B cell (primary cell): Measurements from ENCODE around the gene EFCAB14. TPM values are rescaled to one million over a fixed set of nuclear protein-coding genes. Genes with fewer than 3 reads are reported as not detected.

Experiments used
- ATAC-seq: fragments of 200-7000 bp; cut with Tn5 transposase; one replicate; pipeline ENCODE4 v1.10.0; 2021; ENCODE audit warnings: low read depth, mild to moderate bottlenecking, moderate number of reproducible peaks, moderate library complexity
- CTCF ChIA-PET: fragments of 350-600 bp; sonication (Branson Sonifier 250); formaldehyde crosslinking; loops from one replicate; lab custom pipeline; 2021; ENCODE audit warnings: antibody characterized with exemption, inconsistent platforms; lab: Charles Lee
- POLR2A ChIA-PET: fragments of 350-600 bp; sonication (Branson Sonifier 250); formaldehyde crosslinking; loops from one replicate; lab custom pipeline; 2021; ENCODE audit warnings: antibody characterized with exemption; lab: Charles Lee
- DNase-seq: peaks from one replicate; pipeline ENCODE4 v3.0.0; 2013
- H2AFZ ChIP-seq: 2 replicates; pipeline ENCODE4 v1.6.1; 2012; ENCODE audit warnings: mild to moderate bottlenecking, low read depth, low read length; ENCODE audit not compliant: insufficient read depth, poor library complexity, severe bottlenecking
- H3K27ac ChIP-seq, 2 donors: 1 replicate in 1 of 2; 2 replicates in 1 of 2; pipeline ENCODE4 v1.5.1; 2012 to 2013; ENCODE audit warnings: low read length in 2 of 2, mild to moderate bottlenecking in 2 of 2, moderate library complexity in 1 of 2
- H3K27me3 ChIP-seq, 4 experiments: fragments of 200-600 bp in 1 of 4; sonication (generic) in 1 of 4; replicated peaks in 1 of 4; 1 replicate in 2 of 4; 2 replicates in 2 of 4; pipeline versions ENCODE4 v1.6.1 to v1.7.0; 2013 to 2016; ENCODE audit warnings: low read length in 3 of 4, mild to moderate bottlenecking in 2 of 4, mixed read lengths in 1 of 4, moderate library complexity in 1 of 4; ENCODE audit not compliant: insufficient read depth in 4 of 4, control insufficient read depth in 3 of 4; ENCODE audit errors: control extremely low read depth in 1 of 4
- H3K36me3 ChIP-seq, 2 experiments: replicated peaks in 1 of 2; 1 replicate in 1 of 2; 2 replicates in 1 of 2; pipeline versions ENCODE4 v1.6.1 to v1.7.1; 2013; ENCODE audit warnings: low read length in 1 of 2; ENCODE audit not compliant: insufficient read depth in 2 of 2, control insufficient read depth in 1 of 2; ENCODE audit errors: control extremely low read depth in 1 of 2, extremely low read depth in 1 of 2
- H3K4me1 ChIP-seq, 2 donors: fragments of 200-600 bp in 1 of 2; sonication (generic) in 1 of 2; 1 replicate in 1 of 2; 2 replicates in 1 of 2; pipeline versions ENCODE4 v1.5.1 to v1.6.1; 2013 to 2017; ENCODE audit warnings: low read length in 2 of 2; ENCODE audit not compliant: control insufficient read depth in 2 of 2, insufficient read depth in 2 of 2
- H3K4me2 ChIP-seq: replicated peaks from 2 replicates; pipeline ENCODE3; 2012; ENCODE audit warnings: mild to moderate bottlenecking, low read depth, low read length; ENCODE audit not compliant: poor library complexity, severe bottlenecking
- H3K4me3 ChIP-seq, 5 experiments: fragments of 200-600 bp in 1 of 5; sonication (generic) in 1 of 5; 1 replicate in 3 of 5; 2 replicates in 2 of 5; pipeline versions ENCODE4 v1.5.1 to v1.7.0; 2011 to 2016; ENCODE audit warnings: low read length in 4 of 5, mild to moderate bottlenecking in 4 of 5, low read depth in 2 of 5, control low read depth in 1 of 5, moderate library complexity in 1 of 5; ENCODE audit not compliant: insufficient read depth in 1 of 5; ENCODE audit errors: control extremely low read depth in 1 of 5, extremely low read depth in 1 of 5
- H3K79me2 ChIP-seq: fragments of 200-600 bp; sonication (generic); one replicate; pipeline ENCODE4 v1.6.0; 2016; ENCODE audit warnings: low read length; ENCODE audit not compliant: control insufficient read depth, insufficient read depth
- H3K9ac ChIP-seq: fragments of 200-600 bp; sonication (generic); 2 replicates; pipeline ENCODE4 v1.6.1; 2017; ENCODE audit warnings: mild to moderate bottlenecking, low read length, moderate library complexity
- H3K9me3 ChIP-seq, 3 donors: one replicate each; pipeline versions ENCODE4 v1.6.1 to v1.7.1; 2013; ENCODE audit warnings: low read length in 2 of 3; ENCODE audit not compliant: control insufficient read depth in 2 of 3, insufficient read depth in 1 of 3; ENCODE audit errors: control extremely low read depth in 1 of 3
- H4K20me1 ChIP-seq: 2 replicates; pipeline ENCODE4 v1.6.0; 2012; ENCODE audit warnings: mild to moderate bottlenecking, low read length; ENCODE audit not compliant: insufficient read depth, control insufficient read depth, poor library complexity, severe bottlenecking
- H3K27ac Mint-ChIP-seq: one replicate; pipeline ENCODE4 v1.8.0; 2021; ENCODE audit warnings: mixed read lengths
- H3K27me3 Mint-ChIP-seq: one replicate; pipeline ENCODE4 v1.8.0; 2021; ENCODE audit warnings: mixed read lengths
- H3K4me1 Mint-ChIP-seq: one replicate; pipeline ENCODE4 v1.8.0; 2021; ENCODE audit warnings: mixed read lengths
- H3K4me3 Mint-ChIP-seq: one replicate; pipeline ENCODE4 v1.8.0; 2021; ENCODE audit warnings: mixed read lengths
- H3K9me3 Mint-ChIP-seq: one replicate; pipeline ENCODE4 v1.8.0; 2022; ENCODE audit warnings: mixed read lengths; ENCODE audit not compliant: insufficient read depth
- EZH2 ChIP-seq: IDR thresholded peaks from 2 replicates; pipeline ENCODE4 v1.6.1; 2012; ENCODE audit warnings: borderline replicate concordance, low read depth, mild to moderate bottlenecking, moderate library complexity, low read length; ENCODE audit not compliant: insufficient read depth, poor library complexity, severe bottlenecking
- WGBS: methylation state at CpG from one replicate; pipeline ENCODE4 v1.1.5; 2013; ENCODE audit warnings: missing lambda C conversion rate; ENCODE audit not compliant: insufficient coverage; 5-methylcytosine and 5-hydroxymethylcytosine counted together
- intact Hi-C: fragments of 100-400 bp; cut with micrococcal nuclease; formaldehyde crosslinking; loops from one replicate; pipeline ENCODE4 v1.10.0; 2022
- polyA plus RNA-seq: library from polyadenylated mRNA; depleted of rRNA; stranded (reverse); fragments of >200 nt; gene quantifications from 2 replicates; pipeline ENCODE4 v1.2.3, GENCODE V29; 2012
- total RNA-seq, 2 donors: library from RNA; stranded (reverse); fragments of 120-200 nt in 1 of 2; gene quantifications; 1 replicate in 1 of 2; 2 replicates in 1 of 2; pipeline versions ENCODE4 v1.2.3 to v1.2.4, GENCODE V29; 2013 to 2022
- TF ChIP-seq, protein P1 (sequence below): fragments of 200-600 bp; IDR thresholded peaks from one replicate; pipeline ENCODE4 v1.8.0; 2022; ENCODE audit warnings: antibody characterized with exemption, mild to moderate bottlenecking

EFCAB14 gene
- total and polyA plus RNA-seq, 2 donors (not counting 1 experiment from before 2014, with no cell fraction given): 22.8 to 98.8 TPM

DNA sequence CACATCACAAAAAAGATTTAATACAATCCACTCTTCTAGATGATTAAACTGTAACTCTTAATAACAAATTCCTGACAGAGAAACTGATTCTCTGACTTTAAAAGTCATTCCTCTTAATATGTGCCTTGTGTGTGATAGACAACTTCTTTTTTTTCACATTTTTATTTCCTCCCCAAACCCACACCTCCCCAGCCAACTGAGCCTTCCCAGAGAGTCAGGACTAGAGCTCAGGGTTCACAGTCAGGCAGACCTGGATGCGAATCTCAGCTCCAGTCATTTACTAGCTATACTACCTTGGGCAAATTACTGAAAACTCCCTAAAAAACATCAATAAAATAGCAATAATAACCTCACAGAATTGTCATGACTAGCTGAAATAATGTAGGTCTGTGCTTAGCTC is 64.9 kb downstream of the EFCAB14 start:
- Histone ChIP-seq H3K4me2 (no peak overlapping the region), H3K9me3 (no peaks in the 10 kb centered on the region), H3K36me3 (peaks cover 14 to 42% of the 10 kb centered on the region in 2 experiments), H3K79me2 (no peaks in the 10 kb centered on the region), H3K27ac (no peak overlapping the region), H2AFZ (no peak overlapping the region), H3K4me1 (no peaks in the 10 kb centered on the region), H4K20me1 (no peaks in the 10 kb centered on the region), H3K27me3 (no peaks in the 10 kb centered on the region), H3K9ac (no peak overlapping the region), H3K4me3 (no peak overlapping the region)
- intact Hi-C loops: no loop called here
- H3K4me3 Mint-ChIP-seq: no peak overlapping the region
- 100% methylated on average over 1 of the region's 1 CpG for WGBS
- POLR2A ChIA-PET: no interaction called here
- H3K27me3 Mint-ChIP-seq: no peaks in the 10 kb centered on the region
- H3K4me1 Mint-ChIP-seq: no peaks in the 10 kb centered on the region
- DNase-seq (no peak), ATAC-seq (no peak)
- peaks cover 5% of the 10 kb centered on the region for H3K9me3 Mint-ChIP-seq
- CTCF ChIA-PET: interaction anchor here (0.6 kb wide), 1 partner anchor 8 kb away, joined by 4 read pairs; no protein-coding TSS in a partner anchor
- TF ChIP-seq, protein P1, sequence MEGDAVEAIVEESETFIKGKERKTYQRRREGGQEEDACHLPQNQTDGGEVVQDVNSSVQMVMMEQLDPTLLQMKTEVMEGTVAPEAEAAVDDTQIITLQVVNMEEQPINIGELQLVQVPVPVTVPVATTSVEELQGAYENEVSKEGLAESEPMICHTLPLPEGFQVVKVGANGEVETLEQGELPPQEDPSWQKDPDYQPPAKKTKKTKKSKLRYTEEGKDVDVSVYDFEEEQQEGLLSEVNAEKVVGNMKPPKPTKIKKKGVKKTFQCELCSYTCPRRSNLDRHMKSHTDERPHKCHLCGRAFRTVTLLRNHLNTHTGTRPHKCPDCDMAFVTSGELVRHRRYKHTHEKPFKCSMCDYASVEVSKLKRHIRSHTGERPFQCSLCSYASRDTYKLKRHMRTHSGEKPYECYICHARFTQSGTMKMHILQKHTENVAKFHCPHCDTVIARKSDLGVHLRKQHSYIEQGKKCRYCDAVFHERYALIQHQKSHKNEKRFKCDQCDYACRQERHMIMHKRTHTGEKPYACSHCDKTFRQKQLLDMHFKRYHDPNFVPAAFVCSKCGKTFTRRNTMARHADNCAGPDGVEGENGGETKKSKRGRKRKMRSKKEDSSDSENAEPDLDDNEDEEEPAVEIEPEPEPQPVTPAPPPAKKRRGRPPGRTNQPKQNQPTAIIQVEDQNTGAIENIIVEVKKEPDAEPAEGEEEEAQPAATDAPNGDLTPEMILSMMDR: no peak
- no peak for TF ChIP-seq EZH2
- H3K27ac Mint-ChIP-seq: no peak overlapping the region

DNA sequence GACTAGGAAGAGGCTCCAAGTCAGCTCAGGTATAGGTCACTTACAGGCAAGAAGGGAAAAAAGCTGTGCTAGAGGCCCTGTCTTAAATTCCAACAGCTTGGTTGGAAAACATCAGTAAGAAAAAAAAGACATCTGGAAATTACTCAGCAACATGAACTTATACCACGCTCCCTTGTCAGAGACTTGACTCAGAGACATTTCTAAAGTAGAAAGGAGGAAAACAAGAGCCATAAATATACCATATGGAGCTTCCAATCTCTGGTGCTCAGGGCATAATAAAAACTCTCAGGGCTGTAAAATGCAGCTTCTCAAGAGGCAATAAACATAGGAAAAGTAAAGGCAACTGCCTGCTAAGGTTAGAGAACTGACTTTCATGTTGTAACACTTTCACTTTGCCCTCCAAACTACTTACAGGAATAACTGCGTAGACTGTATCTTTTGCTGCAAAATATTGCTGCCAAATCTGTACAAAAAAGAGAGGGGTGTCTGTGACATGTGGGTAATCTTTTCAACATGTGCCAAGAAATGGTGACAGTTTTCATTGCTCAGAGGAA is 65.4 kb downstream of the EFCAB14 start:
- intact Hi-C loops: no loop called here
- H3K9ac ChIP-seq: no peak overlapping the region
- POLR2A ChIA-PET: no interaction called here

More for the DNA sequence above, 65.4 kb downstream of the EFCAB14 start:
- no peaks in the 10 kb centered on the region for H3K27me3 Mint-ChIP-seq
- Histone ChIP-seq H3K4me2 (no peak overlapping the region), H3K36me3 (peaks cover 14 to 42% of the 10 kb centered on the region in 2 experiments), H3K27me3 (no peaks in the 10 kb centered on the region), H4K20me1 (no peaks in the 10 kb centered on the region), H3K4me1 (no peaks in the 10 kb centered on the region), H2AFZ (no peak overlapping the region), H3K9me3 (no peaks in the 10 kb centered on the region), H3K79me2 (no peaks in the 10 kb centered on the region), H3K27ac (no peak overlapping the region), H3K4me3 (no peak overlapping the region)
- no peak overlapping the region for H3K4me3 Mint-ChIP-seq
- no peaks in the 10 kb centered on the region for H3K4me1 Mint-ChIP-seq
- TF ChIP-seq, protein P1: no peak
- no peak for TF ChIP-seq EZH2
- no peak for ATAC-seq
- no peak overlapping the region for H3K27ac Mint-ChIP-seq
- WGBS: no CpG with 5 or more reads among the region's 2 CpGs
- peaks cover 5% of the 10 kb centered on the region for H3K9me3 Mint-ChIP-seq
- DNase-seq: no peak
- CTCF ChIA-PET: interaction anchor here (0.6 kb wide), 1 partner anchor 8 kb away, joined by 4 read pairs; no protein-coding TSS in a partner anchor
